CD4-positive, alpha-beta T cell (primary cell): ENCODE measurements around the gene ATXN1. TPM values are rescaled to one million over a fixed set of nuclear protein-coding genes. Genes with fewer than 3 reads are reported as not detected.

Source experiments
- ATAC-seq: fragments of 200-7000 bp; cut with Tn5 transposase; one replicate; pipeline ENCODE4 v1.10.0; 2022; ENCODE audit warnings: mild to moderate bottlenecking; ENCODE audit not compliant: poor library complexity
- CTCF ChIA-PET: fragments of 350-600 bp; sonication (Branson Sonifier 250); formaldehyde crosslinking; loops from one replicate; lab custom pipeline; 2021; ENCODE audit warnings: antibody characterized with exemption, inconsistent platforms; lab: Charles Lee
- POLR2A ChIA-PET: fragments of 350-600 bp; sonication (Branson Sonifier 250); formaldehyde crosslinking; loops from one replicate; lab custom pipeline; 2021; ENCODE audit warnings: antibody characterized with exemption, inconsistent platforms; lab: Charles Lee
- DNase-seq, 14 experiments: peaks; one replicate each; pipeline ENCODE4 v3.0.0-alpha.2; 2013 to 2020; ENCODE audit warnings: mixed read lengths in 2 of 14
- H3K27ac ChIP-seq, 2 donors: one replicate each; pipeline versions ENCODE4 v1.5.1 to v1.7.0; 2013; ENCODE audit warnings: low read length in 2 of 2, low read depth in 1 of 2, mild to moderate bottlenecking in 1 of 2
- H3K27me3 ChIP-seq, 2 experiments: 1 replicate in 1 of 2; 2 replicates in 1 of 2; pipeline versions ENCODE4 v1.6.1 to v1.7.0; 2013; ENCODE audit warnings: low read length in 2 of 2, control low read depth in 1 of 2, mild to moderate bottlenecking in 1 of 2, moderate library complexity in 1 of 2; ENCODE audit not compliant: insufficient read depth in 2 of 2, control insufficient read depth in 1 of 2
- H3K36me3 ChIP-seq: one replicate; pipeline ENCODE4 v1.6.1; 2013; ENCODE audit warnings: low read length, control low read depth; ENCODE audit not compliant: insufficient read depth
- H3K4me1 ChIP-seq: one replicate; pipeline ENCODE4 v1.6.1; 2013; ENCODE audit warnings: low read length, control low read depth; ENCODE audit not compliant: insufficient read depth
- H3K4me3 ChIP-seq: one replicate; pipeline ENCODE4 v1.5.1; 2013; ENCODE audit warnings: mild to moderate bottlenecking, low read length, moderate library complexity
- H3K9me3 ChIP-seq, 2 experiments: 1 replicate in 1 of 2; 2 replicates in 1 of 2; pipeline versions ENCODE4 v1.6.1 to v1.7.0; 2013; ENCODE audit warnings: low read length in 2 of 2, mild to moderate bottlenecking in 2 of 2, control low read depth in 1 of 2, moderate library complexity in 1 of 2; ENCODE audit not compliant: control insufficient read depth in 1 of 2, insufficient read depth in 1 of 2
- H3K27ac Mint-ChIP-seq: one replicate; pipeline ENCODE4 v1.8.0; 2020; ENCODE audit warnings: mixed read lengths
- H3K27me3 Mint-ChIP-seq: one replicate; pipeline ENCODE4 v1.8.0; 2021; ENCODE audit warnings: mixed read lengths
- H3K36me3 Mint-ChIP-seq: one replicate; pipeline ENCODE4 v1.8.0; 2021; ENCODE audit warnings: low read depth, mixed read lengths
- H3K4me1 Mint-ChIP-seq: one replicate; pipeline ENCODE4 v1.8.0; 2021; ENCODE audit warnings: low read depth, mixed read lengths
- H3K4me3 Mint-ChIP-seq: one replicate; pipeline ENCODE4 v1.8.0; 2020; ENCODE audit warnings: mild to moderate bottlenecking, mixed read lengths
- H3K9me3 Mint-ChIP-seq: one replicate; pipeline ENCODE4 v1.8.0; 2020; ENCODE audit warnings: mixed read lengths
- CTCF ChIP-seq: fragments of 200-600 bp; IDR thresholded peaks from one replicate; pipeline ENCODE4 v1.8.0; 2022; ENCODE audit warnings: antibody characterized with exemption, mild to moderate bottlenecking
- intact Hi-C, 2 experiments: fragments of 100-400 bp; cut with DNase I in 1 of 2; cut with micrococcal nuclease in 1 of 2; formaldehyde crosslinking; loops; one replicate each; pipeline versions ENCODE4 v1.15.1 to v1.9.0; 2023 to 2025; cut with DNase I, micrococcal nuclease
- total RNA-seq, 174 experiments: library from RNA in 2 of 174; stranded (reverse) in 2 of 174; gene quantifications; one replicate each; pipeline ENCODE4 v1.2.3 and lab custom pipeline; 2021 to 2026

ATXN1 gene
- total RNA-seq, 2 experiments from 2014 or later: 74.2 to 76.7 TPM

- no peak for ATAC-seq
- no peaks in the 10 kb centered on the region for H3K9me3 ChIP-seq
- H3K27ac ChIP-seq: no peak overlapping the region
- H3K9me3 Mint-ChIP-seq: no peaks in the 10 kb centered on the region
- H3K27me3 Mint-ChIP-seq: no peaks in the 10 kb centered on the region
- no peak overlapping the region for H3K4me3 ChIP-seq
- intact Hi-C loops: no loop called here
- no peak for DNase-seq
- no peaks in the 10 kb centered on the region for H3K36me3 Mint-ChIP-seq
- H3K36me3 ChIP-seq: no peaks in the 10 kb centered on the region
- POLR2A ChIA-PET: no interaction called here
- no peaks in the 10 kb centered on the region for H3K27me3 ChIP-seq
- H3K4me1 ChIP-seq: no peaks in the 10 kb centered on the region
- CTCF ChIA-PET: no interaction called here
- TF ChIP-seq CTCF: no peak
- H3K27ac Mint-ChIP-seq: no peak overlapping the region
- no peaks in the 10 kb centered on the region for H3K4me1 Mint-ChIP-seq
- H3K4me3 Mint-ChIP-seq: no peak overlapping the region
These were observed 225.7 kb downstream of the ATXN1 start for GRCh38 chr6:16535564-16535963.

GRCh38 chr6:16533721-16534136 is 227.5 kb downstream of the ATXN1 start:
- Mint-ChIP-seq H3K4me1 (no peaks in the 10 kb centered on the region), H3K4me3 (no peak overlapping the region), H3K27ac (no peak overlapping the region), H3K9me3 (no peaks in the 10 kb centered on the region), H3K27me3 (no peaks in the 10 kb centered on the region), H3K36me3 (no peaks in the 10 kb centered on the region)
- no peaks in the 10 kb centered on the region for H3K9me3 ChIP-seq
- intact Hi-C loops: no loop called here
- no peaks in the 10 kb centered on the region for H3K36me3 ChIP-seq
- no peaks in the 10 kb centered on the region for H3K4me1 ChIP-seq
- ChIA-PET CTCF (no interaction called here), POLR2A (no interaction called here)
- no peak for ATAC-seq
- no peak overlapping the region for H3K27ac ChIP-seq
- no peak overlapping the region for H3K4me3 ChIP-seq
- no peaks in the 10 kb centered on the region for H3K27me3 ChIP-seq
- TF ChIP-seq CTCF: no peak
- no peak for DNase-seq

GRCh38 chr6:16533210-16533609 is 228.1 kb downstream of the ATXN1 start:
- H3K4me3 ChIP-seq: no peak overlapping the region
- POLR2A ChIA-PET: no interaction called here

More at GRCh38 chr6:16533210-16533609, 228.1 kb downstream of the ATXN1 start:
- Histone ChIP-seq H3K36me3 (no peaks in the 10 kb centered on the region), H3K4me1 (no peaks in the 10 kb centered on the region), H3K27me3 (no peaks in the 10 kb centered on the region), H3K27ac (no peak overlapping the region), H3K9me3 (no peaks in the 10 kb centered on the region)
- H3K4me1 Mint-ChIP-seq: no peaks in the 10 kb centered on the region
- no peaks in the 10 kb centered on the region for H3K27me3 Mint-ChIP-seq
- H3K36me3 Mint-ChIP-seq: no peaks in the 10 kb centered on the region
- CTCF ChIA-PET: no interaction called here
- H3K4me3 Mint-ChIP-seq: no peak overlapping the region
- no peaks in the 10 kb centered on the region for H3K9me3 Mint-ChIP-seq
- DNase-seq: no peak
- ATAC-seq: no peak
- H3K27ac Mint-ChIP-seq: no peak overlapping the region
- intact Hi-C loops: no loop called here
- no peak for TF ChIP-seq CTCF
